Vagina (tissue), 2 donors: ENCODE measurements around the gene ENTPD6. TPM values are rescaled to one million over a fixed set of nuclear protein-coding genes. Genes with fewer than 3 reads are reported as not detected.

ENCODE experiments used
- DNase-seq, 2 donors: peaks; one replicate each; pipeline ENCODE4 v3.0.0-alpha.2; 2017; ENCODE audit errors: extremely low spot score in 2 of 2
- H3K27ac ChIP-seq: fragments of 200-600 bp; sonication (generic); one replicate; pipeline ENCODE4 v1.5.1; 2019
- H3K27me3 ChIP-seq: fragments of 200-600 bp; sonication (generic); one replicate; pipeline ENCODE4 v1.5.1; 2019
- H3K36me3 ChIP-seq, 2 donors: fragments of 200-600 bp; sonication (generic); one replicate each; pipeline ENCODE4 v1.5.1; 2017 to 2019
- H3K4me1 ChIP-seq: fragments of 200-600 bp; sonication (generic); one replicate; pipeline ENCODE4 v1.5.1; 2019
- H3K4me3 ChIP-seq, 2 donors: fragments of 200-600 bp; sonication (generic); 1 replicate in 1 of 2; 2 replicates in 1 of 2; pipeline ENCODE4 v1.5.1; 2016 to 2019
- H3K9me3 ChIP-seq: fragments of 200-600 bp; sonication (generic); one replicate; pipeline ENCODE4 v1.5.1; 2019
- POLR2A ChIP-seq, 2 donors: fragments of 450-650 bp; IDR thresholded peaks; one replicate each; pipeline ENCODE4 v1.6.1; 2017; ENCODE audit warnings: antibody characterized with exemption in 2 of 2, mild to moderate bottlenecking in 2 of 2, moderate library complexity in 2 of 2
- POLR2AphosphoS5 ChIP-seq, 2 donors: sonication (generic); formaldehyde crosslinking; IDR thresholded peaks; one replicate each; pipeline ENCODE4 v1.9.0; 2017; ENCODE audit warnings: antibody characterized with exemption in 2 of 2, mild to moderate bottlenecking in 2 of 2, low read depth in 1 of 2; ENCODE audit not compliant: insufficient read depth in 1 of 2
- intact Hi-C: fragments of 100-400 bp; cut with DNase I; formaldehyde crosslinking; loops from one replicate; pipeline ENCODE4 v1.15.1; 2023
- total RNA-seq: library from RNA; depleted of rRNA; stranded (reverse); fragments of >200 nt; gene quantifications from one replicate; pipeline ENCODE4 v1.2.3, GENCODE V29; 2016
- TF ChIP-seq, protein P1 (sequence below), 3 experiments: fragments of 450-650 bp in 2 of 3; fragments of 200-600 bp in 1 of 3; sonication (generic) in 1 of 3; IDR thresholded peaks; one replicate each; pipeline ENCODE4 v1.5.1; 2017 to 2019; ENCODE audit warnings: antibody characterized with exemption in 3 of 3, mild to moderate bottlenecking in 2 of 3, moderate library complexity in 2 of 3

ENTPD6 gene
- total RNA-seq, 1 donor from 2014 or later: 51.3 TPM

DNA sequence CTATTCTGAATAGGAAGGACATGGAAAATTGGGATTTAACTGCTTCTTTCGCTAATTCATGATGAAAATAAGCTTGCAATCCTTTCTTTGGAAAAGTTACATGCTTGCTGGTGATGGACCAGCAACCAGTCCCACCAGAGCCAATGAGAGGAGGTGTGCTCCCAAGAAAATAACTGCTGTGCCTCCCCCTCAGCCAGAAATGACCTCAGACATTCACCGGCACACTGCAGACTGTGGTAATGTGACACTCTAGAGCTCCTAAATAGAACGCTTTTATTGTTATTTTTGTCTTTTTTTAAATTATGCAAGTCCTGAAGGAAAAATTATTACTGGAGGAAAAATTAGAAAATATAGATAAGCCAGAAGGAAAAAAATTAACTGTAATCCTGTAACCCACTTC is 55.0 kb downstream of the ENTPD6 start:
- H3K4me3 ChIP-seq: peak overlapping the region; percentile 15 to 95
- DNase-seq: no peak
- no peaks in the 10 kb centered on the region for H3K9me3 ChIP-seq
- TF ChIP-seq, protein P1, sequence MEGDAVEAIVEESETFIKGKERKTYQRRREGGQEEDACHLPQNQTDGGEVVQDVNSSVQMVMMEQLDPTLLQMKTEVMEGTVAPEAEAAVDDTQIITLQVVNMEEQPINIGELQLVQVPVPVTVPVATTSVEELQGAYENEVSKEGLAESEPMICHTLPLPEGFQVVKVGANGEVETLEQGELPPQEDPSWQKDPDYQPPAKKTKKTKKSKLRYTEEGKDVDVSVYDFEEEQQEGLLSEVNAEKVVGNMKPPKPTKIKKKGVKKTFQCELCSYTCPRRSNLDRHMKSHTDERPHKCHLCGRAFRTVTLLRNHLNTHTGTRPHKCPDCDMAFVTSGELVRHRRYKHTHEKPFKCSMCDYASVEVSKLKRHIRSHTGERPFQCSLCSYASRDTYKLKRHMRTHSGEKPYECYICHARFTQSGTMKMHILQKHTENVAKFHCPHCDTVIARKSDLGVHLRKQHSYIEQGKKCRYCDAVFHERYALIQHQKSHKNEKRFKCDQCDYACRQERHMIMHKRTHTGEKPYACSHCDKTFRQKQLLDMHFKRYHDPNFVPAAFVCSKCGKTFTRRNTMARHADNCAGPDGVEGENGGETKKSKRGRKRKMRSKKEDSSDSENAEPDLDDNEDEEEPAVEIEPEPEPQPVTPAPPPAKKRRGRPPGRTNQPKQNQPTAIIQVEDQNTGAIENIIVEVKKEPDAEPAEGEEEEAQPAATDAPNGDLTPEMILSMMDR (IDR thresholded peaks at IDR 0.05): no peak
- TF ChIP-seq POLR2A (IDR thresholded peaks at IDR 0.05): no peak
- no peak for TF ChIP-seq POLR2AphosphoS5 (IDR thresholded peaks at IDR 0.05; ENCODE audit: insufficient read depth in 1 of 2, low read depth in 1 of 2)
- H3K27ac ChIP-seq: no peak overlapping the region
- H3K36me3 ChIP-seq: no peaks in the 10 kb centered on the region
- no peaks in the 10 kb centered on the region for H3K27me3 ChIP-seq
- peaks cover 55% of the 10 kb centered on the region for H3K4me1 ChIP-seq
- intact Hi-C loops: no loop called here

DNA sequence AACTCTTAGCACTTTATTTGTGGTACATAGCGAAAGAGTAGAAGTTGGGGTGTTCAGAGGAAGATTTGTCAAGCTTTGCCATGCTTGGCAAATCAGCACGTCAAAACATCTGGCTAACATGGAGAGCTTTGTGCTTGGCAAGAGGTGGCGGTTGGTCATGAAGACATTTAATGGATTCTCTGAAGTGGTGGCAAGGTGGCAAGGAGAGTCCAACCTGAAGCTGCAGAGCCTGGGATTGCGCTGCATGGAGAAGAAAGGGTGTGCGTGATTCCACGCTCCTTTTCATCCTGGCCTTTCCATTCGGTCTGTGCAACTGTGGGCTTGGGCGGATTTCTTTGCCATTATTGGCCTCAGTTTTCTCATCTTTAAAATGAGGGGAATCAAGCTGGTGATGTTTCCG is 55.5 kb downstream of the ENTPD6 start:
- DNase-seq: no peak
- Histone ChIP-seq H3K4me3 (no peak overlapping the region), H3K36me3 (no peaks in the 10 kb centered on the region), H3K9me3 (no peaks in the 10 kb centered on the region), H3K27me3 (no peaks in the 10 kb centered on the region), H3K4me1 (peaks cover 60% of the 10 kb centered on the region), H3K27ac (no peak overlapping the region)
- intact Hi-C loops: no loop called here
- no peak for TF ChIP-seq POLR2AphosphoS5 (IDR thresholded peaks at IDR 0.05; ENCODE audit: insufficient read depth in 1 of 2, low read depth in 1 of 2)
- TF ChIP-seq POLR2A (IDR thresholded peaks at IDR 0.05): no peak
- TF ChIP-seq, protein P1 (IDR thresholded peaks at IDR 0.05): no peak

DNA sequence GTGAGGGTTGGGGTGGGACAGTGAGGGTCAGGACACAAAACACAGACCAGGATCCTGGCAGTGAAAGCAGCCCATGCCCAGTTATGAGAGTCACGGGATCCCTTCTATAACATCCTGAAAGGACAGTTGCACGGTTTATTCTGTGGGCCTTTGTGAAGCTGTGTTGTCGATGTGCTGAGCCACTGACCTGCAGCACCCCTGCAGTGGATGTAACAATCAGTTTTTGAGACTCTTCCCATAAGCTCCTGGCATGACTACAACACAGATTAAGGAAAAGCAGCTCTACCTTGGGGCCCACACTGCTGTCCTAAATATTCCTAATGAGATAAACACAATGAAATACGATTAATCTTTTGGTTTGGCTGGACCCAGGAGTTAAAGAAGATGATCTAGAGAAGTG is 56.0 kb downstream of the ENTPD6 start:
- TF ChIP-seq POLR2AphosphoS5 (IDR thresholded peaks at IDR 0.05; ENCODE audit: insufficient read depth in 1 of 2, low read depth in 1 of 2) (no peak), POLR2A (IDR thresholded peaks at IDR 0.05) (no peak)
- TF ChIP-seq, protein P1 (IDR thresholded peaks at IDR 0.05): no peak
- H3K36me3 ChIP-seq: no peaks in the 10 kb centered on the region
- no peaks in the 10 kb centered on the region for H3K27me3 ChIP-seq
- no peak overlapping the region for H3K27ac ChIP-seq
- no peak overlapping the region for H3K4me3 ChIP-seq
- DNase-seq: no peak
- intact Hi-C loops: no loop called here
- no peaks in the 10 kb centered on the region for H3K9me3 ChIP-seq
- H3K4me1 ChIP-seq: peaks cover 65% of the 10 kb centered on the region

DNA sequence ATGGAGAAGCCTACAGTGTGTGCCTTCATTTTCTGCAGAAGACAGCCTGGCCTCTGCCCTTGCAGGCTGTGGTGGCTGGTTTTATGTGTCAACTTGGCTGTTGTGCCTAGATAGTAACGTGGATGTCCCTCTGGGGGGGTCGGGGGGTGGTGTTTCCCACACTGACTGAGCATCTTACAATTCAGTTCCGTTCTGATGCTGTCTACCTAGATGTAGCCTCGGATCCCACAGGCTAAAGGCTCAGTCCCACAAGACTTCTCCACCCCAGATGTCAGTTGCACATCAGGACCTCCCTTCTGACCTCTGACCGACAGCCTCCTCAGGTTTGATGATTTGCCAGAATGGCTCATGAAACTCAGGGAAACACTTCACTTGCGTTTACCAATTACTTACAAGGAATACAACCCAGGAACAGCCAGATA is 56.7 kb downstream of the ENTPD6 start:
- Histone ChIP-seq H3K9me3 (no peaks in the 10 kb centered on the region), H3K27me3 (no peaks in the 10 kb centered on the region), H3K4me1 (peaks cover 65% of the 10 kb centered on the region), H3K36me3 (no peaks in the 10 kb centered on the region), H3K27ac (no peak overlapping the region), H3K4me3 (no peak overlapping the region)
- intact Hi-C loops: no loop called here
- no peak for TF ChIP-seq POLR2AphosphoS5 (IDR thresholded peaks at IDR 0.05; ENCODE audit: insufficient read depth in 1 of 2, low read depth in 1 of 2)
- no peak for TF ChIP-seq POLR2A (IDR thresholded peaks at IDR 0.05)
- TF ChIP-seq, protein P1 (IDR thresholded peaks at IDR 0.05): no peak
- no peak for DNase-seq

DNA sequence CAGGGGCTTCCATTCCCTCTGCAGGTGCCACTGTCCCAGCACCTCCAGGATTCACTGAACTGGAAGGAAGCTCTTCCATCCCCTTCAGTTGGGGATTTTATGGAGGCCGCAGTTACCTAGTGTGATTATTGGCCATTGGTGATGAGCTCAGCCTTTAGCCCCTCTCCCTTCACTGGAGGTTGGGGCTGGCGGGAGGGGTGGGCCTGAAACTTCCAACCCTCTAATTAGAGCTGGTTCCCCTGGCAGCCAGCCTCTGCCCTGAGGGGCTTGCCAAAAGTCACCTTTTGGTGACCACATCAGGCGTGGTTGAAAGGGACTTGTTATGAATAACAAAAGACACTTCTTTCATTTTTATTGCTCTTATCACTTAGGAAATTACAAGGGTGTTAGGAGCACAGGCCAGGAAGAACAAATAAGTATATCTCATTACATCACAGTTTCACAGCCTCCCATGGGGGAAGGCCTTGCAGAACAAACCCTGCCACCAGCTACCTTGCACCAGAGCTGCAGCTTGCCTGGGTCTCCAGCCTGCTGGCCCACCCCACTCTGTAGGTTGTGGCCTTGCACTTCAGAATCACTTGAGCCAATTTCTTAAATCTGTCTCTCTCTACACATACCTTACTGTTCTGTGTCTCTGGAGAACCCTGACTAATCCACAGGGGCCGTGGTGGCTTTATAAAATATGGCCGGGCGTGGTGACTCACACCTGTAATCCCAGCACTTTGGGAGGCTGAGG is 57.3 kb downstream of the ENTPD6 start:
- Histone ChIP-seq H3K9me3 (no peaks in the 10 kb centered on the region), H3K4me3 (no peak overlapping the region), H3K4me1 (peaks cover 65% of the 10 kb centered on the region), H3K27ac (no peak overlapping the region), H3K36me3 (no peaks in the 10 kb centered on the region), H3K27me3 (no peaks in the 10 kb centered on the region)
- intact Hi-C loops: no loop called here
- DNase-seq: no peak
- TF ChIP-seq POLR2AphosphoS5 (IDR thresholded peaks at IDR 0.05; ENCODE audit: insufficient read depth in 1 of 2, low read depth in 1 of 2) (no peak), POLR2A (IDR thresholded peaks at IDR 0.05) (no peak)
- TF ChIP-seq, protein P1 (IDR thresholded peaks at IDR 0.05): no peak
